ENCODE measurements around the gene RNASEH2C.

The RNASEH2C gene

GRCh38 chr11:65680192-65680743 is 40.3 kb downstream of the RNASEH2C start:
- DNase-seq: no peak

- DNase-seq: no peak
Measured at GRCh38 chr11:65672982-65673381, 47.6 kb downstream of the RNASEH2C start.

GRCh38 chr11:65672180-65672860 is 48.3 kb downstream of the RNASEH2C start:
- DNase-seq: no peak
